Thymus (tissue), 11 donors: Measurements from ENCODE around the gene FAM20C. TPM values are rescaled to one million over a fixed set of nuclear protein-coding genes. Genes with fewer than 3 reads are reported as not detected.

Experiments
- DNase-seq, 9 donors: peaks; one replicate each; pipeline ENCODE4 v3.0.0-alpha.2; 2013; ENCODE audit warnings: low spot score in 9 of 9, low read depth in 6 of 9, missing footprints in 1 of 9
- H3K27ac ChIP-seq, 2 donors: one replicate each; pipeline ENCODE4 v1.5.1; 2013; ENCODE audit warnings: control low read depth in 1 of 2, low read depth in 1 of 2, low read length in 1 of 2, mild to moderate bottlenecking in 1 of 2, moderate library complexity in 1 of 2
- H3K27me3 ChIP-seq, 2 donors: one replicate each; pipeline ENCODE4 v1.5.1; 2013; ENCODE audit warnings: low read length in 1 of 2; ENCODE audit not compliant: control insufficient read depth in 2 of 2, insufficient read depth in 1 of 2
- H3K36me3 ChIP-seq, 2 donors: one replicate each; pipeline ENCODE4 v1.5.1; 2013; ENCODE audit warnings: low read length in 1 of 2, mild to moderate bottlenecking in 1 of 2, moderate library complexity in 1 of 2; ENCODE audit not compliant: control insufficient read depth in 2 of 2, insufficient read depth in 2 of 2
- H3K4me1 ChIP-seq, 2 donors: one replicate each; pipeline ENCODE4 v1.5.1; 2013; ENCODE audit warnings: low read length in 2 of 2; ENCODE audit not compliant: control insufficient read depth in 2 of 2, insufficient read depth in 2 of 2
- H3K4me3 ChIP-seq, 2 donors: one replicate each; pipeline ENCODE4 v1.5.1; 2013; ENCODE audit warnings: low read length in 2 of 2, control low read depth in 1 of 2, mild to moderate bottlenecking in 1 of 2
- H3K9me3 ChIP-seq, 2 donors: one replicate each; pipeline ENCODE4 v1.5.1; 2013; ENCODE audit warnings: low read length in 1 of 2, mild to moderate bottlenecking in 1 of 2; ENCODE audit not compliant: control insufficient read depth in 2 of 2, insufficient read depth in 1 of 2
- WGBS: extraction: QIAGEN DNeasy Blood & Tissue Kit; methylation state at CpG from one replicate; pipeline ENCODE4 v1.1.7; 2013; 5-methylcytosine and 5-hydroxymethylcytosine counted together
- polyA plus RNA-seq: library from polyadenylated mRNA; stranded (reverse); fragments of 200-250 nt; gene quantifications from one replicate; pipeline ENCODE4 v1.2.3, GENCODE V29; 2013
- total RNA-seq: library from RNA; stranded (reverse); fragments of 120-200 nt; gene quantifications from one replicate; pipeline ENCODE4 v1.2.4, GENCODE V29; 2013
- donor health status: healthy.

FAM20C gene
- total and polyA plus RNA-seq, 2 donors: 2.4 to 16.5 TPM

DNA sequence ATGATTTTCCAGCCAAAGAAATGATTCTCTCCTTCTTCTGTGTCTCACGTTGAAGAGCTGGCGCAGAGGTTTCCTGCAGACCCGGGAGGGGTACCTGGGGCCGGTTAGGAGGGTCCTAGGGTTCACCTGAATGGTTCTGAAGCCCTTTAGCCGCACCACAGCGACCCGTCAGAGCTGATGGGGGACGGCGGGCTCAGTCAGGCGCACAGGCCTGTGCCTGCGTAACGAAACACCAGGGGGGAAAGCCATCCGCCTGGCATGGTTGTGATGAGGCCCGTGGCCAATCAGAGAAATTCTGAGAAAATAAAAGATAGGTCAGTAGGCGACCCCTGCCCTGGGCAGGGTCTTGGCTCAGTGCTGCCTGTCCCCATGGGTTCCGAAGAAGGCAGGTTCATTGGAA is 35.6 kb downstream of the FAM20C start:
- no peaks in the 10 kb centered on the region for H3K4me1 ChIP-seq
- H3K9me3 ChIP-seq: no peaks in the 10 kb centered on the region
- no peak overlapping the region for H3K4me3 ChIP-seq
- H3K36me3 ChIP-seq: no peaks in the 10 kb centered on the region
- DNase-seq: no peak
- WGBS: 94% methylated on average over 16 of the region's 16 CpGs
- H3K27ac ChIP-seq: no peak overlapping the region
- no peaks in the 10 kb centered on the region for H3K27me3 ChIP-seq

DNA sequence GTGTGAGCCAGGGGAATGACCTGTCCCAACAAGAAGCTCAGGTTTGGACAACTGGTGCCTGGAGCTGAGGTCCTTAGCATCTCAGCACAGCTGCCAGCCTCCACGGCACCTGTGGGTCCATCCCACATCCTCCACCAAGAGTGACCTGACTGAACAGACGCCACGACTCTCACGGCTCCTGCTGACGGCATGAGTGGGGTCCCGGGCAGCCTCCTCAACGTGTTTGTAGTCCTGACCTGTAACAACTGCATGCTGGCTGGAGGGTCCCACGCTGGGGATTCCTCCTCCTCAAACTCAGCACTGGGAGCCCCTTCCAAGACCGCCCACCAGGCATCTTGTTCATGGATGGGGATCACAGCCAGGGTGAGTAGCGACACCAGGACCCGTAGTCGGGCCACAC is 36.2 kb downstream of the FAM20C start:
- DNase-seq: no peak
- H3K9me3 ChIP-seq: no peaks in the 10 kb centered on the region
- no peaks in the 10 kb centered on the region for H3K27me3 ChIP-seq
- H3K27ac ChIP-seq: no peak overlapping the region
- H3K4me1 ChIP-seq: no peaks in the 10 kb centered on the region
- WGBS: 89% methylated on average over 12 of the region's 12 CpGs
- H3K4me3 ChIP-seq: no peak overlapping the region
- no peaks in the 10 kb centered on the region for H3K36me3 ChIP-seq

DNA sequence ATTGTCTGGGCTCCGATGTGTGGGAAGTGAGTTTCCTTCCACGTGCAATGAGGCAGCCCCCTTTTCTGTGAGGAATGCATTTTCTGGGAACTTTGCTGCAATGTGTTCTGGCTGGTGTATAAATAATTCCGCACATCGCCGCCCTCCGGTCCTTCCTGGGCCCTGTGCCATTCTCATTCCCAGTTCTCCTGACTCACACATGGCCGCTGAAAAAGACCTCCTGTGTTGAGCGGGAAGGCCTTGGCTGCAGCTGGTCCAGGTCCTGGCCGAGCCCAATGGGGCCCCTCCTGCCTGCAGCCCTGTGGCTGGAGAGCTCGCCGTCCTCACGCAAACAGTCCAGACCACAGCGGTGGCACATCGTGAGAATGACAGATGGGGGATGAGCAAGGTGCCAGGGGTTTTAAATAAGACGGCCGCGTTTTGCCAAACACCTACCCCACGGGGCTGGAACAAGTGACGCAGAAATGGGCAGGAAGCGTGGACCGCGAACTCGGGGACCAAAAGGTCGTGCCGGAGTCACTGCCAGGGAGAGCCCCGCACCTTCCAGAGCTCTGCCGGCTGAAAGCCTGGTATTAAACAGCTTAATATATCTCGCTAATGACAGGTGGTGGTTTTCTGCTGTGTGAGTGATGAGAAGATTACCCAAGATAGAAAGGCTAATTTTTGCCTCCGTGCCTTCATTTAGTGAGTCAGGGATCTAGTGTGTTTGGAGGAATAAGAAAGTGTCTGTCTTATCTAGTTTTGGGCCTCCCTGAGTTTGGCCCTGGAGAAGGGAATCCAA is 37.0 kb downstream of the FAM20C start:
- no peak for DNase-seq
- H3K27me3 ChIP-seq: no peaks in the 10 kb centered on the region
- no peaks in the 10 kb centered on the region for H3K36me3 ChIP-seq
- H3K4me3 ChIP-seq: no peak overlapping the region
- H3K27ac ChIP-seq: no peak overlapping the region
- 95% methylated on average over 29 of the region's 29 CpGs for WGBS
- no peaks in the 10 kb centered on the region for H3K9me3 ChIP-seq
- no peaks in the 10 kb centered on the region for H3K4me1 ChIP-seq

DNA sequence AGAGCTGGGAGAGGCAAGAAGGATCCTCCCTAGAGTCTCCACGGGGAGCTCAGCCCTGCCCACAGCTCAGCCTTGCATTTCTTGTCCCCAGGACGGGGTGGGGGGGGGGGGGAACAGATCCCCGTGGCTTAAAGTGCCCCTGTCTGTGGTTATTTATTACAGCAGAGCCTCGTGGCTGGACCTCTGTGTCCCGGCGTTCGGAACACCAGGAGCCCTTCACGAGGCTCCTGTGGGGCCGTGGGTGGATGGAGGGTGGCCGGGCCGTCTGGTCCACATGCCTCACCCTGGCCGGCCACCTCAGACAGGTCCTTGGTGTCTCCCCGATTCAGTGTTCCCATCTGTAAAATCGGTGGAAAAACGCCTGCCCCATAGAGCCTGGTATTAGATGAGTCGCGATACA is 37.9 kb downstream of the FAM20C start:
- Histone ChIP-seq H3K4me3 (no peak overlapping the region), H3K4me1 (no peaks in the 10 kb centered on the region), H3K27ac (no peak overlapping the region), H3K9me3 (no peaks in the 10 kb centered on the region), H3K36me3 (no peaks in the 10 kb centered on the region), H3K27me3 (no peaks in the 10 kb centered on the region)
- WGBS: 89% methylated on average over 17 of the region's 17 CpGs
- no peak for DNase-seq

DNA sequence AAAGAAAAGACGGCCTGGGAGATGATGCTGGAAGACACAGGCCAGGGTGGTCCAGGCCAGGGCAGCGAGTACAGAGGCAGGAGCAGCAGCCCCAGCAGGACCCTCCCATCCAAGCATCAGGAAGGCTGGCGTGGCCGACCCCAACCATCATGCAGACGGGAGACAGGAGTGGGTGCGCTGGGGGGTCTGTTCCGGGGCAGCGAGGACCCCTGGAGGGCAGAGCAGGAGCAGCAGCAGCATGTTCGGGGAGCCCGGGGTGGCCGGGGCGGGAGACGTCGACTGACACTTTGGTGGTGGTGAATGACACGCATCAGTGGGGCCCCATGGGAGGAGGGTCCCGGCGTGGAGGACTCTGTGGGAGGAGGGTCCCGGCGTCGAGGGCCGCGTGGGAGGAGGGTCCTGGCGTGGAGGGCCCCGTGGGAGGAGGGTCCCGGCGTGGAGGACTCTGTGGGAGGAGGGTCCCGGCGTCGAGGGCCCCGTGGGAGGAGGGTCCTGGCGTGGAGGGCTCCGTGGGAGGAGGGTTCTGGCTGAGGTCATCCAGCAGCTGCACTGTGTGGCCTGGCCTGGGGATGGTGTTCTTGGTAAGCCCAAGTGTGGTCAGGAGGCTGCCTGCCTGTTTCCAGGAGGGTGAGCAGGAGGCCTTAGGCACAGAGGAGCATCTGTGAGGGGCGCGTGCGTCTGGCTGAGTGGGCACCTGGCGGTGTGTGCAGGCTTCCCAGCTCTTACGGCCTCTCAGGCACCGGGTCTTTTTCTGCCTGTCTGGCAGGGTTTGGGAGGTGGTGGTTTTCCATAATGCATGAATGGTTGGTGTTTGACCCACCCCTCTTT is 38.9 kb downstream of the FAM20C start:
- Histone ChIP-seq H3K27me3 (no peaks in the 10 kb centered on the region), H3K36me3 (no peaks in the 10 kb centered on the region), H3K9me3 (no peaks in the 10 kb centered on the region), H3K4me1 (no peaks in the 10 kb centered on the region), H3K27ac (no peak overlapping the region), H3K4me3 (no peak overlapping the region)
- no peak for DNase-seq
- 81% methylated on average over 38 of the region's 38 CpGs for WGBS

DNA sequence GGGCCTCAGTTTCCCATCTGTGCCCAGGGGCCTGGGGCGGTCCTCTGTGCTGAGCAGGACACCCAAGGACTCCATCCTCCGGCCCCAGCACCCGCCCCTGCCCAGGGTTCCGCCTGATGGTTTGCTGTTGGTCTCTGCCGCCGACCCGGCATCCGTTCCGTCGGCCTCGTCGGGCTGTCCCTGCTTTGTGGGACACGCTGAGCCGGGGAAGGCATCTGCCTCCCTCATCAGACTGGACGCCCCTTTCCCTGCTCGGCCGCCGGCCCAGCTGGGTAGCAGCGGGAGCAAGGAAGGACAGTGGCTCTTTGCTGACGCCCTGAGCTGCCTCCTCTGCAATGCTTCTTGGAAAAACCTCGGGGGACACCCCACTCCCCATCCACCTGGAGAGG is 39.5 kb downstream of the FAM20C start:
- H3K27ac ChIP-seq: no peak overlapping the region
- no peak for DNase-seq
- H3K4me3 ChIP-seq: no peak overlapping the region
- WGBS: 90% methylated on average over 21 of the region's 21 CpGs
- no peaks in the 10 kb centered on the region for H3K27me3 ChIP-seq
- no peaks in the 10 kb centered on the region for H3K9me3 ChIP-seq
- no peaks in the 10 kb centered on the region for H3K4me1 ChIP-seq
- no peaks in the 10 kb centered on the region for H3K36me3 ChIP-seq

DNA sequence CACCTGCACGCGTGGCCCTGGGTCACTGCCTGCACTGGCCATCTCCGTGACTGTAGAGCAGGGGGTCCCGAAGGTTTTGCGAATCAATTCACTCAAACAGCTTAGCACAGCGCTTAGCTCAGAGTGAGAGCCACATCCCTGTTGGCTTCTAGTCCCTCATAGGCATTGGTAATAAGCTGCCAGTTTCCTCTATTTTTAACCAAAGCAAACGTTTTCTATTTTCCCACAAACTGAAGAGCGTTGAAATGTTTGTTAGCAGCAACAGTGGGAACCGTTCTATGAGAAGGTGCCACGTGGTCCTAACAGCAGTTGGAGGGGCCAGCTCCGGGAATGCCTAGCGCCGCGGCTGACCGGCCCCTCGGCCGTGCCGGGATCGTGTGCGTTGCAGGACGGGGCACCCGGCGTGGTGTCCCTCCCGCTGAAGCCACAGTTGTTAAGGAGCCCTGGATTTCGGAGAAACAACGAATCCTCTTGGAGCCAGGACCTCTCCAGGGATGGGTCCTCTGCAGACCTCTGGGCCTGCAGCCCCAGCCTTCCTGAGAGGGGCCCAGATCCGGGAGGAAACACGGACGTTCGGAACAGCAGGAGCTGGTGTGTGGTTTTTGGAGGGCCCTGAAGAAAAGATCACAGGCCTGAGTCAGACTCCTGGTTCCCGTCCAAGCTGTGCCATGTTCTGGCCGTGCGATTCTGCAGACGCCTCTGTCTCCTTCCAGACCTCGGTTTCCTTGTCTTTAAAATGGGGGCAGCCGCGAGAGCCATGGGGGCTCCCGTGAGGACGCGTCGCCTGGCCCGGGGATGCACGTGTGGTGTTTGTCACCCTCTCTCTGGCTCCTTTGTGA is 40.3 kb downstream of the FAM20C start:
- DNase-seq: no peak
- Histone ChIP-seq H3K9me3 (no peaks in the 10 kb centered on the region), H3K36me3 (no peaks in the 10 kb centered on the region), H3K27me3 (no peaks in the 10 kb centered on the region), H3K4me1 (no peaks in the 10 kb centered on the region), H3K4me3 (no peak overlapping the region), H3K27ac (no peak overlapping the region)
- WGBS: 91% methylated on average over 43 of the region's 43 CpGs

DNA sequence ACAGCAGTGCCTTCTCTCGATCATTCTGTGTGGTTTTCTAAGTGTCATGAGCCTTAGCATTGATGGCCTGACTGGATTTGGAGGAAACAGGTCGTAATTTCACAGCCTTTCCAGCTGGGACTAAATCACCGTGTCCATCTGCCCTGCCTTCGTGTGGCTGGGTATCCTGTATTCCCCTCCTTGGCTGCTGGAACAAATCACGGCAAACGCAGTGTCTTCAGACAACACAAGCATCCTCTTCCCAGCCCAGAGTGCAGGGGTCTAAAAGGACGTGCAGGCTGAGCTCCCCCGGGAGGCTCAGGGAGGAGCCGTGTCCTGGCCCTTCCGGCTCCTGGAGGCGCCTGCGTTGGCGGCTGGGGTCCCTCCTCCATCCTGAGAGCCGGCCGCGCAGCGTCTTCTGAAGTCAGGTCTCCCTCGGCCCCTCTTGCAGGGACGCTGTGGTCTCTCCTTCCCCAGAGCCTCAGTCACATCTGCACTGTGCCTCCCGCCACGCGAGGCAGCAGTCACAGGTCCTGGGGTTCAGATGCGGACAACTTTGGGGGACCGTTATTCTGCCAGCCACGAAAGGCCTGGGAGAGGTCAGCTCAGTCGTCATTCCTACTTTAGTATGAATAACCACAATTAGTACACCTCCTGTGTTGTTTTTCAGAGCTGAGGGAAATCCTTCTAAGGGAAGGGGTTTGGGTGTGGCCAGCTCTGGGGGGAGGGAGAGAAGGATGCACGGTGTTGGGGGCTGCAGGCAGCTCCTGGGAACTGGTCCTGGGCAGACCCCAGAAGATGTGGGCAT is 41.1 kb downstream of the FAM20C start:
- Histone ChIP-seq H3K4me1 (no peaks in the 10 kb centered on the region), H3K4me3 (no peak overlapping the region)
- WGBS: 86% methylated on average over 27 of the region's 27 CpGs

More for the DNA sequence above, 41.1 kb downstream of the FAM20C start:
- H3K27me3 ChIP-seq: no peaks in the 10 kb centered on the region
- no peaks in the 10 kb centered on the region for H3K36me3 ChIP-seq
- no peak overlapping the region for H3K27ac ChIP-seq
- no peaks in the 10 kb centered on the region for H3K9me3 ChIP-seq
- no peak for DNase-seq
